KMS-11 (cell line): ENCODE data around the gene LNX2.

Experiments used
- H2AFZ ChIP-seq: fragments of 200-600 bp; sonication (generic); 2 replicates; pipeline ENCODE4 v1.6.1; 2016; ENCODE audit warnings: antibody characterized with exemption, mixed run types, low read depth
- H3K27ac ChIP-seq: fragments of 200-600 bp; sonication (generic); 2 replicates; pipeline ENCODE4 v1.6.1; 2016; ENCODE audit warnings: mild to moderate bottlenecking, mixed run types
- H3K27me3 ChIP-seq: fragments of 200-600 bp; sonication (generic); 2 replicates; pipeline ENCODE4 v1.6.1; 2017; ENCODE audit warnings: mild to moderate bottlenecking, low read depth, mixed run types, moderate library complexity; ENCODE audit not compliant: insufficient read depth
- H3K36me3 ChIP-seq: fragments of 200-600 bp; sonication (generic); 2 replicates; pipeline ENCODE4 v1.6.1; 2017; ENCODE audit warnings: mild to moderate bottlenecking, mixed run types; ENCODE audit not compliant: insufficient read depth
- H3K4me1 ChIP-seq: fragments of 200-600 bp; sonication (generic); 2 replicates; pipeline ENCODE4 v1.6.1; 2016; ENCODE audit warnings: mild to moderate bottlenecking, low read depth, mixed run types; ENCODE audit not compliant: poor library complexity, severe bottlenecking
- H3K4me2 ChIP-seq: fragments of 200-600 bp; sonication (generic); 2 replicates; pipeline ENCODE4 v1.7.0; 2016; ENCODE audit warnings: mild to moderate bottlenecking, mixed run types
- H3K4me3 ChIP-seq: fragments of 200-600 bp; sonication (generic); IDR thresholded peaks from 2 replicates; pipeline ENCODE4 v1.6.1; 2017; ENCODE audit warnings: low read depth, low read length, mixed read lengths; ENCODE audit not compliant: insufficient read depth
- H3K79me2 ChIP-seq: fragments of 200-600 bp; sonication (generic); 2 replicates; pipeline ENCODE4 v1.6.1; 2016; ENCODE audit warnings: low read depth, mixed run types; ENCODE audit not compliant: insufficient read depth
- H3K9ac ChIP-seq: fragments of 200-600 bp; sonication (generic); 2 replicates; pipeline ENCODE4 v1.6.1; 2016; ENCODE audit warnings: mild to moderate bottlenecking, mixed run types
- H4K20me1 ChIP-seq: fragments of 200-600 bp; sonication (generic); 2 replicates; pipeline ENCODE4 v1.6.1; 2016; ENCODE audit warnings: mild to moderate bottlenecking, mixed run types; ENCODE audit not compliant: insufficient read depth
- CTCF ChIP-seq: fragments of 200-600 bp; sonication (generic); conservative IDR thresholded peaks from 2 replicates; pipeline ENCODE4 v1.6.1; 2017; ENCODE audit warnings: low read depth, mild to moderate bottlenecking, antibody characterized with exemption, low read length, moderate library complexity, mixed read lengths

LNX2 gene

GRCh38 chr13:27542220-27542619, 78.1 kb downstream of the LNX2 start:
- peaks cover 20% of the 10 kb centered on the region for H3K4me1 ChIP-seq
- no peaks in the 10 kb centered on the region for H3K27me3 ChIP-seq
- no peak overlapping the region for H3K4me3 ChIP-seq

GRCh38 chr13:27541386-27541785, 78.9 kb downstream of the LNX2 start:
- Histone ChIP-seq H3K27me3 (no peaks in the 10 kb centered on the region), H3K9ac (no peak overlapping the region), H3K36me3 (no peaks in the 10 kb centered on the region), H3K4me3 (no peak overlapping the region), H3K79me2 (no peaks in the 10 kb centered on the region), H3K4me1 (peaks cover 12% of the 10 kb centered on the region), H3K27ac (no peak overlapping the region), H3K4me2 (no peak overlapping the region), H2AFZ (no peak overlapping the region), H4K20me1 (no peaks in the 10 kb centered on the region)
- no peak for TF ChIP-seq CTCF

More at GRCh38 chr13:27542220-27542619, 78.1 kb downstream of the LNX2 start:
- Histone ChIP-seq H3K27ac (no peak overlapping the region), H3K36me3 (no peaks in the 10 kb centered on the region), H3K9ac (no peak overlapping the region), H3K79me2 (no peaks in the 10 kb centered on the region), H2AFZ (no peak overlapping the region), H3K4me2 (no peak overlapping the region), H4K20me1 (no peaks in the 10 kb centered on the region)
- no peak for TF ChIP-seq CTCF

GRCh38 chr13:27536361-27537101, 83.8 kb downstream of the LNX2 start:
- Histone ChIP-seq H2AFZ (no peak overlapping the region), H3K79me2 (no peaks in the 10 kb centered on the region), H3K36me3 (no peaks in the 10 kb centered on the region), H4K20me1 (no peaks in the 10 kb centered on the region), H3K4me2 (no peak overlapping the region), H3K9ac (no peak overlapping the region), H3K27ac (no peak overlapping the region), H3K4me1 (no peaks in the 10 kb centered on the region), H3K4me3 (no peak overlapping the region), H3K27me3 (no peaks in the 10 kb centered on the region)
- TF ChIP-seq CTCF, result no peak

- Histone ChIP-seq H4K20me1 (no peaks in the 10 kb centered on the region), H3K4me2 (no peak overlapping the region), H3K4me1 (no peaks in the 10 kb centered on the region), H3K36me3 (no peaks in the 10 kb centered on the region), H3K27me3 (no peaks in the 10 kb centered on the region), H3K27ac (no peak overlapping the region), H3K9ac (no peak overlapping the region), H3K79me2 (no peaks in the 10 kb centered on the region), H3K4me3 (no peak overlapping the region), H2AFZ (no peak overlapping the region)
- TF ChIP-seq CTCF, result no peak
These were observed 84.8 kb downstream of the LNX2 start for GRCh38 chr13:27535546-27535945.
